ENCODE measurements around the gene AKAP8L.

Gene AKAP8L

GRCh38 chr19:15432629-15433518, 14.1 kb upstream of the AKAP8L start:
- peak overlapping the region; percentile 82 for H3K9ac ChIP-seq (ENCODE audit: low read depth, low read length)
- H3K4me1 ChIP-seq (ENCODE audit: insufficient read depth, low read length), result peaks cover 14% of the 10 kb centered on the region; the same call in 1 of the 2 replicates
- no peaks in the 10 kb centered on the region for H3K9me3 ChIP-seq (ENCODE audit: control insufficient read depth, insufficient read depth, low read length)
- no peaks in the 10 kb centered on the region for H3K36me3 ChIP-seq (ENCODE audit: insufficient read depth, low read length)

- no peaks in the 10 kb centered on the region for H3K9me3 ChIP-seq (ENCODE audit: control insufficient read depth, insufficient read depth, low read length)
- peaks cover 14% of the 10 kb centered on the region; the same call in 1 of the 2 replicates for H3K4me1 ChIP-seq (ENCODE audit: insufficient read depth, low read length)
- no peaks in the 10 kb centered on the region for H3K36me3 ChIP-seq (ENCODE audit: insufficient read depth, low read length)
- H3K9ac ChIP-seq (ENCODE audit: low read depth, low read length), result peak overlapping the region; percentile 79
These were observed 13.3 kb upstream of the AKAP8L start for GRCh38 chr19:15432018-15432494.

- Histone ChIP-seq H3K9me3 (ENCODE audit: control insufficient read depth, insufficient read depth, low read length) (no peaks in the 10 kb centered on the region), H3K36me3 (ENCODE audit: insufficient read depth, low read length) (peaks cover 2% of the 10 kb centered on the region; the same call in 1 of the 2 replicates), H3K4me1 (ENCODE audit: insufficient read depth, low read length) (peaks cover 14% of the 10 kb centered on the region; the same call in 1 of the 2 replicates), H3K9ac (ENCODE audit: low read depth, low read length) (peak overlapping the region; percentile 79)
These were observed 12.7 kb upstream of the AKAP8L start for GRCh38 chr19:15431396-15432017.

- no peak overlapping the region for H3K9ac ChIP-seq (ENCODE audit: low read depth, low read length)
- H3K9me3 ChIP-seq (ENCODE audit: control insufficient read depth, insufficient read depth, low read length), result no peaks in the 10 kb centered on the region
- H3K4me1 ChIP-seq (ENCODE audit: insufficient read depth, low read length), result peaks cover 11% of the 10 kb centered on the region; the same call in 1 of the 2 replicates
- peaks cover 7% of the 10 kb centered on the region; the same call in 1 of the 2 replicates for H3K36me3 ChIP-seq (ENCODE audit: insufficient read depth, low read length)
These were observed 11.8 kb upstream of the AKAP8L start for GRCh38 chr19:15430526-15431120.

- Histone ChIP-seq H3K4me1 (ENCODE audit: insufficient read depth, low read length) (peaks cover 11% of the 10 kb centered on the region; the same call in 1 of the 2 replicates), H3K9me3 (ENCODE audit: control insufficient read depth, insufficient read depth, low read length) (no peaks in the 10 kb centered on the region), H3K9ac (ENCODE audit: low read depth, low read length) (no peak overlapping the region), H3K36me3 (ENCODE audit: insufficient read depth, low read length) (peaks cover 7% of the 10 kb centered on the region; the same call in 1 of the 2 replicates)
These were observed 11.2 kb upstream of the AKAP8L start for GRCh38 chr19:15429825-15430467.

GRCh38 chr19:15428956-15429824, 10.4 kb upstream of the AKAP8L start:
- H3K9me3 ChIP-seq (ENCODE audit: control insufficient read depth, insufficient read depth, low read length), result no peaks in the 10 kb centered on the region
- H3K9ac ChIP-seq (ENCODE audit: low read depth, low read length), result no peak overlapping the region
- peaks cover 11% of the 10 kb centered on the region; the same call in 1 of the 2 replicates for H3K4me1 ChIP-seq (ENCODE audit: insufficient read depth, low read length)
- peaks cover 10% of the 10 kb centered on the region for H3K36me3 ChIP-seq (ENCODE audit: insufficient read depth, low read length)

GRCh38 chr19:15427991-15428471, 9.2 kb upstream of the AKAP8L start:
- no peak overlapping the region for H3K9ac ChIP-seq (ENCODE audit: low read depth, low read length)
- no peaks in the 10 kb centered on the region for H3K9me3 ChIP-seq (ENCODE audit: control insufficient read depth, insufficient read depth, low read length)
- H3K4me1 ChIP-seq (ENCODE audit: insufficient read depth, low read length), result peaks cover 6% of the 10 kb centered on the region; the same call in 1 of the 2 replicates
- peaks cover 17% of the 10 kb centered on the region for H3K36me3 ChIP-seq (ENCODE audit: insufficient read depth, low read length)

- H3K9me3 ChIP-seq (ENCODE audit: control insufficient read depth, insufficient read depth, low read length), result no peaks in the 10 kb centered on the region
- H3K9ac ChIP-seq (ENCODE audit: low read depth, low read length), result no peak overlapping the region
- H3K36me3 ChIP-seq (ENCODE audit: insufficient read depth, low read length), result peaks cover 17% of the 10 kb centered on the region
- H3K4me1 ChIP-seq (ENCODE audit: insufficient read depth, low read length), result peaks cover 6% of the 10 kb centered on the region; the same call in 1 of the 2 replicates
These were observed 8.5 kb upstream of the AKAP8L start for GRCh38 chr19:15427350-15427700.

- H3K9ac ChIP-seq (ENCODE audit: low read depth, low read length), result no peak overlapping the region
- peaks cover 6% of the 10 kb centered on the region; the same call in 1 of the 2 replicates for H3K4me1 ChIP-seq (ENCODE audit: insufficient read depth, low read length)
- peaks cover 17% of the 10 kb centered on the region for H3K36me3 ChIP-seq (ENCODE audit: insufficient read depth, low read length)
- H3K9me3 ChIP-seq (ENCODE audit: control insufficient read depth, insufficient read depth, low read length), result no peaks in the 10 kb centered on the region
These were observed 7.9 kb upstream of the AKAP8L start for GRCh38 chr19:15426485-15427349.

GRCh38 chr19:15425321-15425950, 6.6 kb upstream of the AKAP8L start:
- no peaks in the 10 kb centered on the region for H3K9me3 ChIP-seq (ENCODE audit: control insufficient read depth, insufficient read depth, low read length)
- no peaks in the 10 kb centered on the region for H3K4me1 ChIP-seq (ENCODE audit: insufficient read depth, low read length)
- no peak overlapping the region for H3K9ac ChIP-seq (ENCODE audit: low read depth, low read length)
- peaks cover 17% of the 10 kb centered on the region for H3K36me3 ChIP-seq (ENCODE audit: insufficient read depth, low read length)

- H3K36me3 ChIP-seq (ENCODE audit: insufficient read depth, low read length), result peaks cover 17% of the 10 kb centered on the region
- no peaks in the 10 kb centered on the region for H3K9me3 ChIP-seq (ENCODE audit: control insufficient read depth, insufficient read depth, low read length)
- H3K9ac ChIP-seq (ENCODE audit: low read depth, low read length), result no peak overlapping the region
- H3K4me1 ChIP-seq (ENCODE audit: insufficient read depth, low read length), result no peaks in the 10 kb centered on the region
These were observed 6.0 kb upstream of the AKAP8L start for GRCh38 chr19:15424692-15425272.

- Histone ChIP-seq H3K9ac (ENCODE audit: low read depth, low read length) (no peak overlapping the region), H3K36me3 (ENCODE audit: insufficient read depth, low read length) (peaks cover 17% of the 10 kb centered on the region), H3K4me1 (ENCODE audit: insufficient read depth, low read length) (peaks cover 4% of the 10 kb centered on the region; the same call in 1 of the 2 replicates), H3K9me3 (ENCODE audit: control insufficient read depth, insufficient read depth, low read length) (no peaks in the 10 kb centered on the region)
These were observed 5.3 kb upstream of the AKAP8L start for GRCh38 chr19:15424121-15424520.
